Measurements from ENCODE around the gene VPS39.

- no peak for TF ChIP-seq CTCF (IDR thresholded peaks at IDR 0.05)
- TF ChIP-seq, protein P1, sequence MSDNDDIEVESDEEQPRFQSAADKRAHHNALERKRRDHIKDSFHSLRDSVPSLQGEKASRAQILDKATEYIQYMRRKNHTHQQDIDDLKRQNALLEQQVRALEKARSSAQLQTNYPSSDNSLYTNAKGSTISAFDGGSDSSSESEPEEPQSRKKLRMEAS (IDR thresholded peaks at IDR 0.05), result no peak
- no peak for TF ChIP-seq SREBF2 (IDR thresholded peaks at IDR 0.05)
- no peak for TF ChIP-seq HDAC2 (IDR thresholded peaks at IDR 0.05)
- TF ChIP-seq RAD21 (conservative IDR thresholded peaks at IDR 0.05 in 1 of 2, IDR thresholded peaks at IDR 0.05 in 1 of 2), result no peak
- TF ChIP-seq BHLHE40 (IDR thresholded peaks at IDR 0.05; ENCODE audit: low read depth, low read length), result no peak
- no peak for TF ChIP-seq POLR2A (IDR thresholded peaks at IDR 0.05; ENCODE audit: low read length)
- no peak for TF ChIP-seq MAFK (IDR thresholded peaks at IDR 0.05; ENCODE audit: partially characterized antibody)
- TF ChIP-seq, protein P2, sequence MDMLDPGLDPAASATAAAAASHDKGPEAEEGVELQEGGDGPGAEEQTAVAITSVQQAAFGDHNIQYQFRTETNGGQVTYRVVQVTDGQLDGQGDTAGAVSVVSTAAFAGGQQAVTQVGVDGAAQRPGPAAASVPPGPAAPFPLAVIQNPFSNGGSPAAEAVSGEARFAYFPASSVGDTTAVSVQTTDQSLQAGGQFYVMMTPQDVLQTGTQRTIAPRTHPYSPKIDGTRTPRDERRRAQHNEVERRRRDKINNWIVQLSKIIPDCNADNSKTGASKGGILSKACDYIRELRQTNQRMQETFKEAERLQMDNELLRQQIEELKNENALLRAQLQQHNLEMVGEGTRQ (IDR thresholded peaks at IDR 0.05), result no peak
- no peak for TF ChIP-seq SMC3 (IDR thresholded peaks at IDR 0.05)
- no peak for TF ChIP-seq ZC3H11A (IDR thresholded peaks at IDR 0.05)
- TF ChIP-seq KDM5A (IDR thresholded peaks at IDR 0.05), result no peak
- TF ChIP-seq, protein P3, sequence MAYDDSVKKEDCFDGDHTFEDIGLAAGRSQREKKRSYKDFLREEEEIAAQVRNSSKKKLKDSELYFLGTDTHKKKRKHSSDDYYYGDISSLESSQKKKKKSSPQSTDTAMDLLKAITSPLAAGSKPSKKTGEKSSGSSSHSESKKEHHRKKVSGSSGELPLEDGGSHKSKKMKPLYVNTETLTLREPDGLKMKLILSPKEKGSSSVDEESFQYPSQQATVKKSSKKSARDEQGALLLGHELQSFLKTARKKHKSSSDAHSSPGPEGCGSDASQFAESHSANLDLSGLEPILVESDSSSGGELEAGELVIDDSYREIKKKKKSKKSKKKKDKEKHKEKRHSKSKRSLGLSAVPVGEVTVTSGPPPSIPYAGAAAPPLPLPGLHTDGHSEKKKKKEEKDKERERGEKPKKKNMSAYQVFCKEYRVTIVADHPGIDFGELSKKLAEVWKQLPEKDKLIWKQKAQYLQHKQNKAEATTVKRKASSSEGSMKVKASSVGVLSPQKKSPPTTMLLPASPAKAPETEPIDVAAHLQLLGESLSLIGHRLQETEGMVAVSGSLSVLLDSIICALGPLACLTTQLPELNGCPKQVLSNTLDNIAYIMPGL (CRISPR knock-in tag; IDR thresholded peaks at IDR 0.05; ENCODE audit: borderline replicate concordance), result no peak
These were observed 63.2 kb downstream of the VPS39 start for GRCh38 chr15:42144841-42145375.
